Measurements from ENCODE around the gene WDR5. TPM values are rescaled to one million over a fixed set of nuclear protein-coding genes. Genes with fewer than 3 reads are reported as not detected.

WDR5 gene
- total RNA-seq, 1 donor from 2014 or later, result 71.2 TPM

GRCh38 chr9:134169724-134170401 lies 34.0 kb downstream of the WDR5 start:
- peaks cover 8% of the 10 kb centered on the region for H3K4me1 Mint-ChIP-seq
- H3K27ac Mint-ChIP-seq, result no peak overlapping the region
- intact Hi-C loops (cut with micrococcal nuclease), result loop anchor here (1.0 to 10.0 kb wide), 2 partner anchors 155 to 273 kb away; partner anchors contain the start of gene RXRA
- H3K36me3 Mint-ChIP-seq (ENCODE audit: low read depth), result no peaks in the 10 kb centered on the region
- peaks cover 2% of the 10 kb centered on the region for H3K27me3 Mint-ChIP-seq
- H3K9me3 Mint-ChIP-seq, result no peaks in the 10 kb centered on the region
- no peak overlapping the region for H3K4me3 Mint-ChIP-seq
- DNase-seq, result no peak

- DNase-seq, result peak; percentile 69
- Mint-ChIP-seq H3K4me3 (no peak overlapping the region), H3K9me3 (no peaks in the 10 kb centered on the region), H3K36me3 (ENCODE audit: low read depth) (no peaks in the 10 kb centered on the region), H3K4me1 (peaks cover 5% of the 10 kb centered on the region), H3K27ac (no peak overlapping the region), H3K27me3 (peaks cover 2% of the 10 kb centered on the region)
- intact Hi-C loops (cut with micrococcal nuclease), result loop anchor here (1.0 to 10.0 kb wide), 2 partner anchors 154 to 273 kb away; partner anchors contain the start of gene RXRA
These were observed 34.8 kb downstream of the WDR5 start for GRCh38 chr9:134170532-134171315.

GRCh38 chr9:134171316-134172197 lies 35.7 kb downstream of the WDR5 start:
- Mint-ChIP-seq H3K9me3 (no peaks in the 10 kb centered on the region), H3K36me3 (ENCODE audit: low read depth) (no peaks in the 10 kb centered on the region), H3K4me3 (no peak overlapping the region), H3K27me3 (peaks cover 2% of the 10 kb centered on the region), H3K27ac (no peak overlapping the region), H3K4me1 (no peaks in the 10 kb centered on the region)
- intact Hi-C loops (cut with micrococcal nuclease), result loop anchor here (10.0 kb wide), 1 partner anchor 153 kb away; the partner anchor contains the start of gene RXRA
- no peak for DNase-seq

GRCh38 chr9:134172198-134173126 lies 36.6 kb downstream of the WDR5 start:
- H3K27ac Mint-ChIP-seq, result no peak overlapping the region
- H3K36me3 Mint-ChIP-seq (ENCODE audit: low read depth), result no peaks in the 10 kb centered on the region

GRCh38 chr9:134173127-134174072 lies 37.5 kb downstream of the WDR5 start:
- intact Hi-C loops (cut with micrococcal nuclease), result loop anchor here (10.0 kb wide), 1 partner anchor 151 kb away; the partner anchor contains the start of gene RXRA
- H3K27ac Mint-ChIP-seq, result no peak overlapping the region
- peaks cover 2% of the 10 kb centered on the region for H3K27me3 Mint-ChIP-seq
- no peak overlapping the region for H3K4me3 Mint-ChIP-seq
- no peaks in the 10 kb centered on the region for H3K4me1 Mint-ChIP-seq
- H3K9me3 Mint-ChIP-seq, result no peaks in the 10 kb centered on the region
- no peak for DNase-seq
- H3K36me3 Mint-ChIP-seq (ENCODE audit: low read depth), result no peaks in the 10 kb centered on the region

More at GRCh38 chr9:134172198-134173126, 36.6 kb downstream of the WDR5 start:
- Mint-ChIP-seq H3K4me3 (no peak overlapping the region), H3K4me1 (no peaks in the 10 kb centered on the region), H3K27me3 (peaks cover 2% of the 10 kb centered on the region), H3K9me3 (no peaks in the 10 kb centered on the region)
- intact Hi-C loops (cut with micrococcal nuclease), result loop anchor here (10.0 kb wide), 1 partner anchor 152 kb away; the partner anchor contains the start of gene RXRA
- no peak for DNase-seq

- H3K4me3 Mint-ChIP-seq, result no peak overlapping the region
- no peaks in the 10 kb centered on the region for H3K4me1 Mint-ChIP-seq
- H3K27ac Mint-ChIP-seq, result no peak overlapping the region
- no peak for DNase-seq
- no peaks in the 10 kb centered on the region for H3K9me3 Mint-ChIP-seq
- no peaks in the 10 kb centered on the region for H3K36me3 Mint-ChIP-seq (ENCODE audit: low read depth)
- intact Hi-C loops (cut with micrococcal nuclease), result loop anchor here (10.0 kb wide), 1 partner anchor 151 kb away; the partner anchor contains the start of gene RXRA
- peaks cover 2% of the 10 kb centered on the region for H3K27me3 Mint-ChIP-seq
These were observed 38.2 kb downstream of the WDR5 start for GRCh38 chr9:134174073-134174449.

GRCh38 chr9:134174526-134175290 lies 38.8 kb downstream of the WDR5 start:
- no peaks in the 10 kb centered on the region for H3K36me3 Mint-ChIP-seq (ENCODE audit: low read depth)
- intact Hi-C loops (cut with micrococcal nuclease), result loop anchor here (10.0 kb wide), 1 partner anchor 150 kb away; the partner anchor contains the start of gene RXRA

GRCh38 chr9:134175291-134175807 lies 39.5 kb downstream of the WDR5 start:
- H3K27me3 Mint-ChIP-seq, result peaks cover 2% of the 10 kb centered on the region
- H3K36me3 Mint-ChIP-seq (ENCODE audit: low read depth), result no peaks in the 10 kb centered on the region
- H3K4me3 Mint-ChIP-seq, result no peak overlapping the region
- H3K27ac Mint-ChIP-seq, result no peak overlapping the region
- intact Hi-C loops (cut with micrococcal nuclease), result loop anchor here (10.0 kb wide), 1 partner anchor 149 kb away; the partner anchor contains the start of gene RXRA
- H3K9me3 Mint-ChIP-seq, result no peaks in the 10 kb centered on the region
- no peak for DNase-seq
- H3K4me1 Mint-ChIP-seq, result peaks cover 2% of the 10 kb centered on the region

More at GRCh38 chr9:134174526-134175290, 38.8 kb downstream of the WDR5 start:
- Mint-ChIP-seq H3K9me3 (no peaks in the 10 kb centered on the region), H3K27me3 (peaks cover 2% of the 10 kb centered on the region), H3K4me3 (no peak overlapping the region), H3K27ac (no peak overlapping the region), H3K4me1 (peaks cover 2% of the 10 kb centered on the region)
- DNase-seq, result no peak

GRCh38 chr9:134175808-134176598 lies 40.1 kb downstream of the WDR5 start:
- Mint-ChIP-seq H3K36me3 (ENCODE audit: low read depth) (no peaks in the 10 kb centered on the region), H3K4me1 (peaks cover 2% of the 10 kb centered on the region), H3K4me3 (no peak overlapping the region), H3K27ac (no peak overlapping the region), H3K9me3 (no peaks in the 10 kb centered on the region), H3K27me3 (peaks cover 2% of the 10 kb centered on the region)
- no peak for DNase-seq
- intact Hi-C loops (cut with micrococcal nuclease), result loop anchor here (10.0 kb wide), 1 partner anchor 149 kb away; the partner anchor contains the start of gene RXRA

- intact Hi-C loops (cut with micrococcal nuclease), result loop anchor here (10.0 kb wide), 1 partner anchor 148 kb away; the partner anchor contains the start of gene RXRA
- Mint-ChIP-seq H3K36me3 (ENCODE audit: low read depth) (no peaks in the 10 kb centered on the region), H3K4me3 (no peak overlapping the region), H3K27me3 (peaks cover 2% of the 10 kb centered on the region), H3K9me3 (no peaks in the 10 kb centered on the region), H3K4me1 (peaks cover 2% of the 10 kb centered on the region), H3K27ac (no peak overlapping the region)
- DNase-seq, result no peak
These were observed 40.7 kb downstream of the WDR5 start for GRCh38 chr9:134176599-134176968.

Measured in activated CD4-positive, alpha-beta T cell treated with anti-CD3 and anti-CD28 coated beads, Interleukin-2, amount 10 ng/mL, durations not matched to agents 24 days and 14 days (primary cell).